Measurements from ENCODE around the gene FBXO41.

DNA sequence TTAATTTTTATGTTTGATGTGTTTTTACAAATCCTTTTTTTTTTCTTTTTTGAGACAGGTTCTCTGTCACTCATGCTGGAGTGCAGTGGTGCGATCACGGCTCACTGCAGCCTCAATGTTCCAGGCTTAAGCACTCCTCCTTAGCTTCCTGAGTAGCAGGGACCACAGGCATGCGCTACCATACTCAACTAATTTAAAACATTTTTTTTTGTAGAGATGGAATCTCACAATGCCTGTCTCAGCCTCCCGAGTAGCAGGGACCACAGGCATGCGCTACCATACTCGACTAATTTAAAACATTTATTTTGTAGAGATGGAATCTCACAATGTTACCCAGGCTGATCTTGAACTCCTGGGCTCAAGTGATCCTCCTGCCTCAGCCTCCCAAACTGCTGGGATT lies 78.7 kb downstream of the FBXO41 start:
- TF ChIP-seq, protein P1, sequence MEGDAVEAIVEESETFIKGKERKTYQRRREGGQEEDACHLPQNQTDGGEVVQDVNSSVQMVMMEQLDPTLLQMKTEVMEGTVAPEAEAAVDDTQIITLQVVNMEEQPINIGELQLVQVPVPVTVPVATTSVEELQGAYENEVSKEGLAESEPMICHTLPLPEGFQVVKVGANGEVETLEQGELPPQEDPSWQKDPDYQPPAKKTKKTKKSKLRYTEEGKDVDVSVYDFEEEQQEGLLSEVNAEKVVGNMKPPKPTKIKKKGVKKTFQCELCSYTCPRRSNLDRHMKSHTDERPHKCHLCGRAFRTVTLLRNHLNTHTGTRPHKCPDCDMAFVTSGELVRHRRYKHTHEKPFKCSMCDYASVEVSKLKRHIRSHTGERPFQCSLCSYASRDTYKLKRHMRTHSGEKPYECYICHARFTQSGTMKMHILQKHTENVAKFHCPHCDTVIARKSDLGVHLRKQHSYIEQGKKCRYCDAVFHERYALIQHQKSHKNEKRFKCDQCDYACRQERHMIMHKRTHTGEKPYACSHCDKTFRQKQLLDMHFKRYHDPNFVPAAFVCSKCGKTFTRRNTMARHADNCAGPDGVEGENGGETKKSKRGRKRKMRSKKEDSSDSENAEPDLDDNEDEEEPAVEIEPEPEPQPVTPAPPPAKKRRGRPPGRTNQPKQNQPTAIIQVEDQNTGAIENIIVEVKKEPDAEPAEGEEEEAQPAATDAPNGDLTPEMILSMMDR (IDR thresholded peaks at IDR 0.05; ENCODE audit: extremely low read depth in 1 of 2, insufficient read depth in 1 of 2, low read depth in 1 of 2, low read length in 2 of 2): no peak
- TF ChIP-seq JUN (IDR thresholded peaks at IDR 0.05; ENCODE audit: borderline replicate concordance, insufficient read depth, insufficient read length, low read depth): no peak
